Activated T-cell treated with anti-CD3 and anti-CD28 coated beads for 4 hours (primary cell): ENCODE data around the gene LMAN1.

ENCODE experiments used
- DNase-seq: peaks from one replicate; pipeline ENCODE4 v3.0.0-alpha.2; 2020

The LMAN1 gene

GRCh38 chr18:59359576-59359952, 499 bp upstream of the LMAN1 start:
- no peak for DNase-seq

- no peak for DNase-seq
These were observed 702 bp downstream of the LMAN1 start for GRCh38 chr18:59358414-59358711.

GRCh38 chr18:59357928-59358327, 1.1 kb downstream of the LMAN1 start:
- DNase-seq = peak; percentile 3

- no peak for DNase-seq
These were observed 4.3 kb downstream of the LMAN1 start for GRCh38 chr18:59354731-59355130.

- no peak for DNase-seq
These were observed 5.9 kb downstream of the LMAN1 start for GRCh38 chr18:59353079-59353680.

- DNase-seq = no peak
These were observed 6.7 kb downstream of the LMAN1 start for GRCh38 chr18:59352250-59352855.

GRCh38 chr18:59345556-59345955, 13.5 kb downstream of the LMAN1 start:
- no peak for DNase-seq

- DNase-seq = no peak
These were observed 14.1 kb downstream of the LMAN1 start for GRCh38 chr18:59344996-59345395.

- DNase-seq = no peak
These were observed 15.1 kb downstream of the LMAN1 start for GRCh38 chr18:59343926-59344325.

GRCh38 chr18:59340817-59341216, 18.2 kb downstream of the LMAN1 start:
- no peak for DNase-seq

GRCh38 chr18:59340312-59340711, 18.8 kb downstream of the LMAN1 start:
- no peak for DNase-seq

- no peak for DNase-seq
These were observed 26.1 kb downstream of the LMAN1 start for GRCh38 chr18:59332986-59333385.

- no peak for DNase-seq
These were observed 30.4 kb downstream of the LMAN1 start for GRCh38 chr18:59328683-59329082.

- no peak for DNase-seq
These were observed 33.1 kb downstream of the LMAN1 start for GRCh38 chr18:59325965-59326364.

- DNase-seq = no peak
These were observed 34.5 kb downstream of the LMAN1 start for GRCh38 chr18:59324623-59324971.

- no peak for DNase-seq
These were observed 35.0 kb downstream of the LMAN1 start for GRCh38 chr18:59323931-59324622.

GRCh38 chr18:59318460-59319050, 40.5 kb downstream of the LMAN1 start, which contains the start of gene CPLX4:
TSS of gene CPLX4 (minus strand) at chr18:59318649. CDS start at chr18:59318462, 187 bp downstream.
- DNase-seq = no peak

- no peak for DNase-seq
These were observed 47.4 kb downstream of the LMAN1 start for GRCh38 chr18:59311631-59312030.

GRCh38 chr18:59308938-59309260, 50.2 kb downstream of the LMAN1 start:
- no peak for DNase-seq

GRCh38 chr18:59308248-59308937, 50.7 kb downstream of the LMAN1 start:
- peak; percentile 57 for DNase-seq

- DNase-seq = no peak
These were observed 52.4 kb downstream of the LMAN1 start for GRCh38 chr18:59306640-59307039.

- no peak for DNase-seq
These were observed 53.8 kb downstream of the LMAN1 start for GRCh38 chr18:59305295-59305694.

GRCh38 chr18:59303656-59304195, 55.3 kb downstream of the LMAN1 start:
- no peak for DNase-seq

GRCh38 chr18:59303006-59303405, 56.1 kb downstream of the LMAN1 start:
- DNase-seq = no peak
